ENCODE data around the gene ST8SIA4.

ST8SIA4 gene

GRCh38 chr5:100867039-100867562 is 36.0 kb downstream of the ST8SIA4 start:
- DNase-seq = no peak

GRCh38 chr5:100864931-100865330 is 38.2 kb downstream of the ST8SIA4 start:
- DNase-seq = no peak

- no peak for DNase-seq
Measured at GRCh38 chr5:100863739-100864138, 39.3 kb downstream of the ST8SIA4 start.

- DNase-seq = no peak
Measured at GRCh38 chr5:100861148-100861547, 41.9 kb downstream of the ST8SIA4 start.

- DNase-seq = no peak
Measured at GRCh38 chr5:100860407-100860806, 42.7 kb downstream of the ST8SIA4 start.

GRCh38 chr5:100858987-100859545 is 44.0 kb downstream of the ST8SIA4 start:
- DNase-seq = no peak

GRCh38 chr5:100856462-100856861 is 46.6 kb downstream of the ST8SIA4 start:
- DNase-seq = peak; percentile 0

GRCh38 chr5:100855937-100856430 is 47.1 kb downstream of the ST8SIA4 start:
- DNase-seq = no peak

GRCh38 chr5:100855295-100855694 is 47.8 kb downstream of the ST8SIA4 start:
- no peak for DNase-seq

GRCh38 chr5:100854591-100854990 is 48.5 kb downstream of the ST8SIA4 start:
- DNase-seq = no peak

- DNase-seq = no peak
Measured at GRCh38 chr5:100853582-100853981, 49.5 kb downstream of the ST8SIA4 start.

- no peak for DNase-seq
Measured at GRCh38 chr5:100852988-100853449, 50.1 kb downstream of the ST8SIA4 start.

- no peak for DNase-seq
Measured at GRCh38 chr5:100852051-100852450, 51.0 kb downstream of the ST8SIA4 start.

- DNase-seq = no peak
Measured at GRCh38 chr5:100846772-100847171, 56.3 kb downstream of the ST8SIA4 start.

GRCh38 chr5:100842080-100842479 is 61.0 kb downstream of the ST8SIA4 start:
- DNase-seq = no peak

- DNase-seq = no peak
Measured at GRCh38 chr5:100841358-100842076, 61.6 kb downstream of the ST8SIA4 start.

- no peak for DNase-seq
Measured at GRCh38 chr5:100840789-100841188, 62.3 kb downstream of the ST8SIA4 start.

- DNase-seq = no peak
Measured at GRCh38 chr5:100840370-100840769, 62.7 kb downstream of the ST8SIA4 start.

- DNase-seq = no peak
Measured at GRCh38 chr5:100838048-100838473, 65.0 kb downstream of the ST8SIA4 start.

GRCh38 chr5:100834519-100834918 is 68.6 kb downstream of the ST8SIA4 start:
- DNase-seq = no peak

- DNase-seq = no peak
Measured at GRCh38 chr5:100832252-100833230, 70.5 kb downstream of the ST8SIA4 start.

GRCh38 chr5:100828898-100829356 is 74.2 kb downstream of the ST8SIA4 start:
- DNase-seq = no peak
